ENCODE measurements around the gene ALKBH3. TPM values are rescaled to one million over a fixed set of nuclear protein-coding genes. Genes with fewer than 3 reads are reported as not detected.

ALKBH3 gene
- total RNA-seq, 1 donor from 2014 or later, result 26.2 TPM

GRCh38 chr11:43937434-43938411 lies 57.1 kb downstream of the ALKBH3 start:
- peak in 1 of 2 donors; percentile 81 for DNase-seq (ENCODE audit: low read depth in 2 of 2)

- DNase-seq (ENCODE audit: low read depth in 2 of 2), result no peak
These were observed 60.8 kb downstream of the ALKBH3 start for GRCh38 chr11:43941257-43941994.

- DNase-seq (ENCODE audit: low read depth in 2 of 2), result peak; percentile 51 to 61
These were observed 62.2 kb downstream of the ALKBH3 start for GRCh38 chr11:43942662-43943371.

- peak; percentile 43 to 51 for DNase-seq (ENCODE audit: low read depth in 2 of 2)
These were observed 62.8 kb downstream of the ALKBH3 start for GRCh38 chr11:43943372-43943930.

- peak; percentile 31 to 47 for DNase-seq (ENCODE audit: low read depth in 2 of 2)
These were observed 63.5 kb downstream of the ALKBH3 start for GRCh38 chr11:43943931-43944751.

- peak; percentile 64 to 69 for DNase-seq (ENCODE audit: low read depth in 2 of 2)
These were observed 64.2 kb downstream of the ALKBH3 start for GRCh38 chr11:43944761-43945311.

GRCh38 chr11:43947003-43947500 lies 66.4 kb downstream of the ALKBH3 start:
- peak; percentile 34 to 46 for DNase-seq (ENCODE audit: low read depth in 2 of 2)

GRCh38 chr11:43947815-43948214 lies 67.2 kb downstream of the ALKBH3 start:
- DNase-seq (ENCODE audit: low read depth in 2 of 2), result no peak

- DNase-seq (ENCODE audit: low read depth in 2 of 2), result no peak
These were observed 68.0 kb downstream of the ALKBH3 start for GRCh38 chr11:43948341-43949225.

- DNase-seq (ENCODE audit: low read depth in 2 of 2), result no peak
These were observed 69.8 kb downstream of the ALKBH3 start for GRCh38 chr11:43950311-43950855.

GRCh38 chr11:43951231-43951630 lies 70.6 kb downstream of the ALKBH3 start:
- no peak for DNase-seq (ENCODE audit: low read depth in 2 of 2)

- DNase-seq (ENCODE audit: low read depth in 2 of 2), result no peak
These were observed 71.4 kb downstream of the ALKBH3 start for GRCh38 chr11:43952020-43952400.

GRCh38 chr11:43952401-43953342 lies 72.0 kb downstream of the ALKBH3 start:
- no peak for DNase-seq (ENCODE audit: low read depth in 2 of 2)

- no peak for DNase-seq (ENCODE audit: low read depth in 2 of 2)
These were observed 72.9 kb downstream of the ALKBH3 start for GRCh38 chr11:43953521-43953920.

- no peak for DNase-seq (ENCODE audit: low read depth in 2 of 2)
These were observed 73.6 kb downstream of the ALKBH3 start for GRCh38 chr11:43954241-43954640.

- no peak for DNase-seq (ENCODE audit: low read depth in 2 of 2)
These were observed 74.9 kb downstream of the ALKBH3 start for GRCh38 chr11:43955381-43956118.

GRCh38 chr11:43957571-43957970 lies 76.9 kb downstream of the ALKBH3 start:
- DNase-seq (ENCODE audit: low read depth in 2 of 2), result no peak
